ENCODE data around the gene IQCH.

The IQCH gene

DNA sequence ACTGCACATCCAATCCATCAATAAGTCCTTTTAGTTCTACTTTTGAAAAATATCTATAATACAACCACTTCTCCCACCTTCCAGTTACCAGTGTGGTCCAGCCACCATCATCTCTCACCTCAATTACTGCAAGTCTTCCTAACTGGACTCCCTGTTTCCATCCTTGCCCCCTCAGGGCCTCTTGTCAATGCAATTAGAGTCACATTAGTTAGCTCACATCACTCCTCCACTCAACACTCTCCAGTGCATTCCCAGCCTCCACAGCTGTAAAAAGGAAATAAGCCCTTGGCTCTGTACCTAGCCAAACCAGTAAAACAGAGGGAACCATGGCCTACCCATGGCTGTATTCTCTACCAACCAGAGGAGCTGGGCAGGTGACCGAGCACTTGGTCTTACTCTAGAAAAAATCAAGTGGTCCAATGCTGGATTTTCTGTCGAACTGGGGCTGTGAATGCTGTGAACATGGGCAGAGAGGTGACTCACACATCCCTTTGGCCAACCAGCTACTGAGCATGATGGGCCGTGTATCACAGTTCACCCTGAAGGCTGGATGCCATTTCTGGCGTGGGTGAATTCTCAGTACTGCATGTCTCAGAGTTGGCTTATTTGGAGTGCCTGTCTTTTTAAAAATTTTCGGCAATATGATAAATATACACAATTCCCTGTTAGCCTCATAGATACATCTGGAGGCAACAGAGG lies 203.9 kb downstream of the IQCH start:
- no peak for DNase-seq (ENCODE audit: low read depth)
- H3K4me3 ChIP-seq (ENCODE audit: low read length) = no peak overlapping the region
- TF ChIP-seq, protein P1, sequence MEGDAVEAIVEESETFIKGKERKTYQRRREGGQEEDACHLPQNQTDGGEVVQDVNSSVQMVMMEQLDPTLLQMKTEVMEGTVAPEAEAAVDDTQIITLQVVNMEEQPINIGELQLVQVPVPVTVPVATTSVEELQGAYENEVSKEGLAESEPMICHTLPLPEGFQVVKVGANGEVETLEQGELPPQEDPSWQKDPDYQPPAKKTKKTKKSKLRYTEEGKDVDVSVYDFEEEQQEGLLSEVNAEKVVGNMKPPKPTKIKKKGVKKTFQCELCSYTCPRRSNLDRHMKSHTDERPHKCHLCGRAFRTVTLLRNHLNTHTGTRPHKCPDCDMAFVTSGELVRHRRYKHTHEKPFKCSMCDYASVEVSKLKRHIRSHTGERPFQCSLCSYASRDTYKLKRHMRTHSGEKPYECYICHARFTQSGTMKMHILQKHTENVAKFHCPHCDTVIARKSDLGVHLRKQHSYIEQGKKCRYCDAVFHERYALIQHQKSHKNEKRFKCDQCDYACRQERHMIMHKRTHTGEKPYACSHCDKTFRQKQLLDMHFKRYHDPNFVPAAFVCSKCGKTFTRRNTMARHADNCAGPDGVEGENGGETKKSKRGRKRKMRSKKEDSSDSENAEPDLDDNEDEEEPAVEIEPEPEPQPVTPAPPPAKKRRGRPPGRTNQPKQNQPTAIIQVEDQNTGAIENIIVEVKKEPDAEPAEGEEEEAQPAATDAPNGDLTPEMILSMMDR (conservative IDR thresholded peaks at IDR 0.05; ENCODE audit: low read length) = no peak

DNA sequence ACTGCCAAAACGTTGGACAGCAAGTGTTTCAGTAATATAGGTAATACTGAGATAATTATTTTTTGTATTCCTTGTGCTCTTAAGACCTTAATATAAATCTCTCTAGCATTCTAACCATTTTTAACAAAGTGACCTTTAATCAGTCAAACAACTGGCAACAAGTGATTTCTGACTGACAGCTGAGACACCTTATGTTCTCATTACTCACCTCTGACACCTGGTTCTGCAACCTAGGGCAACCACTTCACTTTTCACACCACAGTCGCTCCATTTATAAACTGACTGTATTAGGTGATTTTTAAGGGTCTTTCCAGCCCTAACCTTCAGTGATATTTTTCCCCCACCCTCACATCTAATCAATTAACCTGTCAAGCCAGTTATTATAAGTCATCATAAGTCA lies 205.9 kb downstream of the IQCH start:
- TF ChIP-seq, protein P1 (conservative IDR thresholded peaks at IDR 0.05; ENCODE audit: low read length) = no peak
- no peak for DNase-seq (ENCODE audit: low read depth)

DNA sequence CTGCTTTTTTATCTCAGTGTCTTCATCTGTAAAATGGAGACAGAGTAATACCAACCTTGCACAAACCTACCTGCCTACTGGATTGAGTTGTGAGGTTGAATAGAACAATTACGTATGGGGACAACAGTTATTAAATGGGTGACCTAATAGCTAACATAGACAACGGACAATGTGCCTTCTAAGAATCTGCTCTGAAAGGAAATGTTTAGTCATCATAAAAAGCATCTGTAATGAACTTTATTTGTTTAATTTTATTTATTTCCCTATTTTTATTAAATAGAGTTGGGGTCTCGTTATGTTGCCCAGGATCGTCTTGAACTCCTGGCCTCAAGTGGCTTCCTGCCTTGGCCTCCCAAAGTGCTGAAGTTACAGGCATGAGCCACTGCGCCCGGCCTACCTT lies 207.1 kb downstream of the IQCH start:
- TF ChIP-seq, protein P1 (conservative IDR thresholded peaks at IDR 0.05; ENCODE audit: low read length) = no peak
- no peak for DNase-seq (ENCODE audit: low read depth)
- H3K4me3 ChIP-seq (ENCODE audit: low read length) = no peak overlapping the region

More for the DNA sequence above, 205.9 kb downstream of the IQCH start:
- H3K4me3 ChIP-seq (ENCODE audit: low read length) = no peak overlapping the region

DNA sequence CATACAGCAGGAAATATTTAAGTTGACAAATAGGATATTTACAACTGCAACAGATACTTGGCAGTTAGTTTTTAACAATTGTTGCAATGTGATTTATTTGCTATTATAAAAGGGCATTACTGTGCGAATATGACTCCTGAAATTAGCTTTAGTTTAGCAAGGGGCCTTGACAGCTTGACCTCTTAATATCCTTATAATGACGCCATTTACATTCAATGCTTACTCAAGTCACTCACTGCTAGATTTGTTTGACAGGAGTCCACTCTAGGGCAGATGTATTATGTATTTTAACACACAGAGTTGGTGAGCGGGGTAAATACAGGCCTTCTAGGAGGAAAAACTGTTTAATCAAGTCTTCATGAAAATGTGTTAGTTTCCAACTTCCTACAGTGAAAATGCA lies 208.3 kb downstream of the IQCH start:
- no peak for DNase-seq (ENCODE audit: low read depth)
- TF ChIP-seq, protein P1 (conservative IDR thresholded peaks at IDR 0.05; ENCODE audit: low read length) = no peak
- no peak overlapping the region for H3K4me3 ChIP-seq (ENCODE audit: low read length)

DNA sequence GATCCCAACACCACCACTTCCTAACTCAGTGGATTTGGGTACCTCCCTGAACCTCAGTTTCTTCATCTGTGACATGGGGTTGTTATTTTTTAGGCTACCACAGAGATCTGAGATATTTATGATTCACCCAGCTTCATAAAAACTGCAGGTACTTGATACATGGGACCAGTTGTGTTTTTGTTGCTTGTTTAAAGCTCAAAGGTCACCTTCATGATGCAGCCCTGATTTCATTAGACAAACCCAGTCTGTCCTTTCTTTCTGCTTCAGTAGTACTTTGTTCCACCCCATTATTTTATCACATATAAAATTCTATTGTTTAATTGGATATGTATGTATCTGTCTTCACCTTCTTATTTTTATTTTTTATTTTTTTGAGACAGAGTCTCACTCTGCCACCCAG lies 208.9 kb downstream of the IQCH start:
- no peak for DNase-seq (ENCODE audit: low read depth)
- H3K4me3 ChIP-seq (ENCODE audit: low read length) = no peak overlapping the region
- TF ChIP-seq, protein P1 (conservative IDR thresholded peaks at IDR 0.05; ENCODE audit: low read length) = no peak

DNA sequence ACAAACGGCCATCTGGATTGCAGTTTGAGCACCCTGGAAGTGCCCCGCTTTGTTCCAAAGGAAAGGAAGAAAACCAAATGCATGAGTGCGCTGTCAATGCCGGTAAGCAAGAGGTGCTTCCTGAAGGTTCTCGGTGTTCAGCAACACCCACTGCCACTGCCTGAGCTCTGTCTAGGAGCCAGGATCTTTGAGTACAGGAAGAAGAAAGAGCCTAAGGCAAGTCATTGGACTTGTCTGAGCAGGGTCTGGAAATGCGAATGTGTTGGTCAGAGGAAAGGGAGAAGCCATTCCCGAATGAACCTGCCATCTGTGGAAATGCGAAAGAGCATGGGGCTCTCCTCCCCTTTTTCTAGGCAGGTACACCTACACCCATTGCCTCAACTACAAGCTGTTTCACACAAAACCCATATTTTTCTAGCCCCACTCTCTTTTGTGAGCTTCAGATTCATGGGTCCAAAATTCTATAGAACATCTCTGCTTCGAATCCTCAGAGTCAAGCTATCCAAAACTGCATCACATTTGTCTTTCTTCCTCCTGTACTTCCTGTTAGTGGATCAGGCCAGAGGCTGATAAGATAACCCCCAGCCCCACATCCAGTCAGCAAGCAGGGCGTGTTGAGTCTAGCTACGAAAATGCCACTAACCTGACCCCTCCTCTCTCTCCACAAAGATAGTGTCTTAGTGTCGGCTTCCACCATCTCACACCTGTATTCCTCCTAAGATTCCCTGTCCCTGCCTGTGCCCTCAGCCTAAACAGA lies 210.8 kb downstream of the IQCH start:
- TF ChIP-seq, protein P1 (conservative IDR thresholded peaks at IDR 0.05; ENCODE audit: low read length) = no peak
- H3K4me3 ChIP-seq (ENCODE audit: low read length) = no peak overlapping the region
- no peak for DNase-seq (ENCODE audit: low read depth)

DNA sequence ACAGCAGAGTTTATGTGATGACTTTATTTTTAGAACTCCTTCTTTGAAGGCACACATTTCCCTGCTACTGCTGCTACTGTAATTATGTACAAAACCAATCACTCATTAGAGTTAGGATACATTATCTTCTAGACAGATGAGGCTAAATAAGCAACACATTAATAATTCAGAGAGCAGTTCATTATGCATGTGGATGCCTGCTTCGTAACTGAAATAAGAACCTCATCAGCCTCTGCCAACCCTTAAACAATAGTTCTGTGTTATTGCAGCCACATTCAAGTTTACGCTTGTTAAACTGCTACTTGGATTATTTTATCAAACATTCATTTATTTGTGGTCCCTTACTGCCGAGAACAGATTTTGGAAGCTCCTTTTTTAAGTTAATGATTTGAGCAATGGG lies 213.8 kb downstream of the IQCH start:
- DNase-seq (ENCODE audit: low read depth) = no peak
- H3K4me3 ChIP-seq (ENCODE audit: low read length) = no peak overlapping the region
- TF ChIP-seq, protein P1 (conservative IDR thresholded peaks at IDR 0.05; ENCODE audit: low read length) = no peak

Measured in AG10803 (cell line).